HEK293 (cell line): ENCODE data around the gene ARID1A.

ENCODE experiments used
- CTCF ChIA-PET: fragments of 350-600 bp; formaldehyde crosslinking; extraction: SDS; loops from one replicate; lab custom pipeline; 2021; ENCODE audit warnings: antibody characterized with exemption; lab: Yijun Ruan, JAX
- POLR2A ChIA-PET: fragments of 300-600 bp; formaldehyde crosslinking; extraction: SDS; loops from one replicate; lab custom pipeline; 2020; ENCODE audit warnings: antibody characterized with exemption, inconsistent platforms; lab: Yijun Ruan, JAX
- H3K27ac ChIP-seq: fragments of 200-500 bp; sonication (Bioruptor generic); 2 replicates; pipeline ENCODE4 v1.5.1; 2014; ENCODE audit warnings: low read depth, low read length, control low read depth, inconsistent platforms; ENCODE audit errors: extremely low read depth
- H3K36me3 ChIP-seq, 2 experiments: fragments of 200-500 bp in 1 of 2; sonication (Bioruptor generic) in 1 of 2; 1 replicate in 1 of 2; 2 replicates in 1 of 2; pipeline ENCODE4 v1.5.1; 2014 to 2017; ENCODE audit warnings: inconsistent platforms in 2 of 2, low read length in 2 of 2; ENCODE audit not compliant: control insufficient read depth in 2 of 2, insufficient read depth in 1 of 2
- H3K4me1 ChIP-seq: fragments of 200-500 bp; sonication (Bioruptor generic); 2 replicates; pipeline ENCODE4 v1.5.1; 2014; ENCODE audit warnings: mild to moderate bottlenecking, low read length, inconsistent platforms; ENCODE audit not compliant: control insufficient read depth, insufficient read depth
- H3K4me3 ChIP-seq: 2 replicates; pipeline ENCODE4 v1.5.1; 2011; ENCODE audit warnings: low read depth, mild to moderate bottlenecking, control low read depth, low read length, moderate library complexity
- H3K9me3 ChIP-seq: fragments of 200-500 bp; sonication (Bioruptor generic); 2 replicates; pipeline ENCODE4 v1.5.1; 2014; ENCODE audit warnings: low read depth, low read length, inconsistent platforms; ENCODE audit not compliant: control insufficient read depth, insufficient read depth
- EGR2 ChIP-seq: fragments of 450-650 bp; formaldehyde crosslinking; IDR thresholded peaks from 2 replicates; pipeline ENCODE4 v1.5.1; 2016; ENCODE audit warnings: low read depth, missing biosample characterization, missing genetic modification characterization
- GLI2 ChIP-seq: fragments of 450-650 bp; formaldehyde crosslinking; IDR thresholded peaks from 2 replicates; pipeline ENCODE4; 2017; ENCODE audit warnings: missing biosample characterization, missing genetic modification characterization, low read depth, borderline replicate concordance
- KLF8 ChIP-seq: fragments of 450-650 bp; formaldehyde crosslinking; IDR thresholded peaks from 2 replicates; pipeline ENCODE4 v1.5.1; 2016; ENCODE audit warnings: missing biosample characterization, missing genetic modification characterization
- PBX3 ChIP-seq: sonication (generic); formaldehyde crosslinking; IDR thresholded peaks from 2 replicates; pipeline ENCODE4 v1.8.1; 2022; ENCODE audit warnings: mild to moderate bottlenecking, moderate library complexity, missing genetic modification reagents
- PRDM2 ChIP-seq: fragments of 450-650 bp; formaldehyde crosslinking; IDR thresholded peaks from 2 replicates; pipeline ENCODE4 v1.5.1; 2016; ENCODE audit warnings: missing biosample characterization, missing genetic modification characterization, borderline replicate concordance
- SCRT1 ChIP-seq: fragments of 450-650 bp; formaldehyde crosslinking; IDR thresholded peaks from 2 replicates; pipeline ENCODE4 v1.5.1; 2016; ENCODE audit warnings: missing biosample characterization, missing genetic modification characterization, borderline replicate concordance
- SCRT2 ChIP-seq: fragments of 450-650 bp; formaldehyde crosslinking; IDR thresholded peaks from 2 replicates; pipeline ENCODE4 v1.5.1; 2016; ENCODE audit warnings: missing biosample characterization, missing genetic modification characterization
- ZBTB7A ChIP-seq: fragments of 450-650 bp; formaldehyde crosslinking; IDR thresholded peaks from 2 replicates; pipeline ENCODE4 v1.5.1; 2016; ENCODE audit warnings: low read depth, missing biosample characterization, missing genetic modification characterization
- ZNF16 ChIP-seq: fragments of 450-650 bp; formaldehyde crosslinking; IDR thresholded peaks from 2 replicates; pipeline ENCODE4 v1.5.1; 2016; ENCODE audit warnings: low read depth, missing biosample characterization, missing genetic modification characterization
- ZNF2 ChIP-seq: fragments of 450-650 bp; formaldehyde crosslinking; IDR thresholded peaks from 2 replicates; pipeline ENCODE4 v1.5.1; 2016; ENCODE audit warnings: missing biosample characterization, missing genetic modification characterization
- ZNF266 ChIP-seq: fragments of 450-650 bp; formaldehyde crosslinking; IDR thresholded peaks from 2 replicates; pipeline ENCODE4 v1.5.1; 2016; ENCODE audit warnings: missing biosample characterization, missing genetic modification characterization, low read depth
- ZNF280D ChIP-seq: fragments of 450-650 bp; formaldehyde crosslinking; IDR thresholded peaks from 2 replicates; pipeline ENCODE4 v1.5.1; 2016; ENCODE audit warnings: missing biosample characterization, missing genetic modification characterization
- ZNF341 ChIP-seq: fragments of 450-650 bp; formaldehyde crosslinking; IDR thresholded peaks from 2 replicates; pipeline ENCODE4; 2016; ENCODE audit warnings: low read depth, missing biosample characterization, missing genetic modification characterization
- ZNF350 ChIP-seq: fragments of 450-650 bp; formaldehyde crosslinking; IDR thresholded peaks from 2 replicates; pipeline ENCODE4 v1.5.0; 2017; ENCODE audit warnings: missing biosample characterization, mild to moderate bottlenecking, missing genetic modification characterization
- ZNF423 ChIP-seq: fragments of 450-650 bp; formaldehyde crosslinking; IDR thresholded peaks from 2 replicates; pipeline ENCODE4 v1.5.1; 2016; ENCODE audit warnings: missing biosample characterization, missing genetic modification characterization
- ZNF488 ChIP-seq: fragments of 450-650 bp; formaldehyde crosslinking; IDR thresholded peaks from 2 replicates; pipeline ENCODE4 v1.5.1; 2016; ENCODE audit warnings: missing biosample characterization, missing genetic modification characterization
- ZNF837 ChIP-seq: fragments of 450-650 bp; formaldehyde crosslinking; IDR thresholded peaks from 2 replicates; pipeline ENCODE4 v1.5.1; 2016; ENCODE audit warnings: missing biosample characterization, missing genetic modification characterization
- ZSCAN4 ChIP-seq: fragments of 450-650 bp; formaldehyde crosslinking; IDR thresholded peaks from 2 replicates; pipeline ENCODE4 v1.5.1; 2017; ENCODE audit warnings: missing biosample characterization, missing genetic modification characterization

Gene ARID1A

GRCh38 chr1:26728645-26729044 is 32.8 kb downstream of the ARID1A start:
- Histone ChIP-seq H3K36me3 (peaks cover 17 to 50% of the 10 kb centered on the region in 2 experiments), H3K27ac (no peak overlapping the region), H3K4me1 (peaks cover 6% of the 10 kb centered on the region), H3K9me3 (no peaks in the 10 kb centered on the region), H3K4me3 (no peak overlapping the region)
- ChIA-PET POLR2A (interaction anchor here (0.7 to 1.9 kb wide), 3 partner anchors 15 to 36 kb away, joined by 3 to 5 read pairs (median 3); no protein-coding TSS in a partner anchor), CTCF (interaction anchor here (1.3 kb wide), 1 partner anchor 33 kb away, joined by 3 read pairs; no protein-coding TSS in a partner anchor)
- TF ChIP-seq SCRT1 (tag by site-specific recombination) (peak; percentile 85), SCRT2 (tag by site-specific recombination) (peak; percentile 92), ZBTB7A (tag by site-specific recombination) (no peak)

DNA sequence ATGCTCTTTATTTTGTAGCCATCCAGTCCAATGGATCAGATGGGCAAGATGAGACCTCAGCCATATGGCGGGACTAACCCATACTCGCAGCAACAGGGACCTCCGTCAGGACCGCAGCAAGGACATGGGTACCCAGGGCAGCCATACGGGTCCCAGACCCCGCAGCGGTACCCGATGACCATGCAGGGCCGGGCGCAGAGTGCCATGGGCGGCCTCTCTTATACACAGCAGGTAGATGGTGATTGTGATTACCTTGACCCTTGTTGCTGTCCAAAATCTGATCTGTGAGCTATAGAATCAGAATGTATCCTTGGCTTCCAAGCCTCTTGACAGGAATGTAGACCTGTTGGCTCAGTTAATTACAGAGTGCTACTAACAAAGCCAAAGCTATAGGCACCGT is 33.8 kb downstream of the ARID1A start:
- no peak overlapping the region for H3K27ac ChIP-seq
- TF ChIP-seq ZNF280D (tag by site-specific recombination) (no peak), PRDM2 (no peak), ZNF2 (tag by site-specific recombination) (no peak)
- ChIA-PET CTCF (interaction anchor here (1.3 kb wide), 1 partner anchor 32 kb away, joined by 3 read pairs; no protein-coding TSS in a partner anchor), POLR2A (interaction anchor here (0.6 to 1.2 kb wide), 3 partner anchors 14 to 37 kb away, joined by 3 to 5 read pairs (median 3); no protein-coding TSS in a partner anchor)
- peaks cover 27 to 60% of the 10 kb centered on the region in 2 experiments for H3K36me3 ChIP-seq
- no peak overlapping the region for H3K4me3 ChIP-seq
- H3K9me3 ChIP-seq, result no peaks in the 10 kb centered on the region
- H3K4me1 ChIP-seq, result no peaks in the 10 kb centered on the region

DNA sequence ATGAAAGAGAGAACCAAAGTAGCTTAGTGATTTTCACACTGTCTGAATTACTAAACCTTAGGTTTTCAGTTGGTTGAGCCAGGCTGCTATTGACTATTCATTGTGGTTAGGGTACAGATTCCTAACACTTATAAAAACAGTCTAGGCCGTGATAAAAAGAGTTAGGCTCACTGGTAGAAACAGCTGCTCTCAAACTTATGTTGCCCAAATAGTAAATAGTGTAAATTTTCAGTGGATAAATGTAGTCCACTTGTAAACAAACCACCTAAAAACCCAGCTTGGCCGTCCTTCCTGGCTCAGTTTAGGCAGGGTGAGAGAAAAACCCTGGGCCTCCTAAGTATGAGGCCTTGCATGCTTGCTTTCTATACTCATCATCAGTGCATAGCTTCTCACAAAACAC is 34.9 kb downstream of the ARID1A start:
- Histone ChIP-seq H3K4me3 (no peak overlapping the region), H3K27ac (no peak overlapping the region), H3K36me3 (peaks cover 37 to 69% of the 10 kb centered on the region in 2 experiments), H3K9me3 (no peaks in the 10 kb centered on the region), H3K4me1 (no peaks in the 10 kb centered on the region)
- ChIA-PET CTCF (interaction anchor here (1.0 kb wide), 1 partner anchor 25 kb away, joined by 3 read pairs; no protein-coding TSS in a partner anchor), POLR2A (no interaction called here)
- TF ChIP-seq ZNF837 (tag by site-specific recombination) (no peak), ZSCAN4 (tag by site-specific recombination) (no peak), KLF8 (tag by site-specific recombination) (no peak), ZNF16 (no peak), ZNF341 (tag by site-specific recombination) (no peak), ZNF423 (tag by site-specific recombination) (no peak), ZNF266 (no peak), EGR2 (tag by site-specific recombination) (no peak), ZNF488 (tag by site-specific recombination) (no peak), SCRT2 (tag by site-specific recombination) (no peak), PBX3 (CRISPR knock-in tag) (no peak), GLI2 (tag by site-specific recombination) (no peak), ZNF350 (tag by site-specific recombination) (no peak)
